Body of pancreas (tissue), 4 donors: ENCODE measurements around the gene LCA5.

Source experiments
- CTCF ChIP-seq, 7 experiments: fragments of 450-650 bp in 4 of 7; fragments of 200-600 bp in 3 of 7; sonication (generic) in 3 of 7; IDR thresholded peaks; one replicate each; pipeline ENCODE4 v1.5.1; 2016 to 2019; ENCODE audit warnings: antibody characterized with exemption in 7 of 7
- POLR2A ChIP-seq, 3 donors: fragments of 450-650 bp; IDR thresholded peaks; one replicate each; pipeline ENCODE4 v1.6.1; 2016; ENCODE audit warnings: antibody characterized with exemption in 3 of 3, mild to moderate bottlenecking in 2 of 3

GRCh38 chr6:79470728-79471127 lies 66.5 kb downstream of the LCA5 start:
- no peak for TF ChIP-seq CTCF (IDR thresholded peaks at IDR 0.05)
- TF ChIP-seq POLR2A (IDR thresholded peaks at IDR 0.05), result no peak
